NCI-H1092 (cell line): ENCODE results near the gene GATAD2B.
"Not testable (repeated sequence)": the region's sequence is repeated elsewhere in the genome, so short reads cannot be mapped to it uniquely, and the experiment has no call there.

ENCODE experiments used
- DNase-seq: peaks from one replicate; lab custom pipeline; 2025; lab: John Stamatoyannopoulos, UW

Gene GATAD2B

DNA sequence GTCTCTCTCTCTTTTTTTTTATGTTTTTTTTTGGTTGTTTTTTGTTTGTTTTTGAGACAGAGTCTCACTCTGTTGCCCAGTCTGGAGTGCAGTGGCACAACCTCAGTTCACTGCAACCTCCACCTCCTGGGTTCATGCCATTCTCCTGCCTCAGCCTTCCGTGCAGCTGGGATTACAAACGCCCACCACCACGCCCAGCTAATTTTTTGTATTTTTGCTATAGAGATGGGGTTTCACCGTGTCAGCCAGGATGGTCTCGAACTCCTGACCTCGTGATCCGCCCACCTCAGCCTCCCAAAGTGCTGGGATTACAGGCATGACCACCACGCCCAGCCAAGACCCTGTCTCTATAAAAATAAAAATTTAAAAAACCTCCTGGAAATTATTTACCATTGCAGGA, 88.8 kb downstream of the GATAD2B start:
- DNase-seq: not testable (repeated sequence)

DNA sequence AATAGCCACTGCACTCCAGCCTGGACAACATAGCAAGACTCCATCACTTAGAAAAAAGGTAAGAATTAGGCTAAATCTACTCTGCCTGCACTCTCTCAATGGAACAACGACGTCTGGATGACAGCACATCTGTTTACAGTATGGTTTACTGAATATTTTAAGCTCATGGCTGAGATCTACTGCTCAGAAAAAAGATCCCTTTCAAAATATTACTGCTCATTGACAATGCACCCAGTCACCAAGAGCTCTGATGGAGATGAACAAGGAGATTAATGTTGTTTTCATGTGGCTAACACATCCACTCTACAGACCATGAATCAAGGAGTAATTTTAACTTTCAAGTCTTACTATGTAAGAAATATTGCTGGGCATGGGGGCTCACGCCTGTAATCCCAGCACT, 89.6 kb downstream of the GATAD2B start:
- no peak for DNase-seq

DNA sequence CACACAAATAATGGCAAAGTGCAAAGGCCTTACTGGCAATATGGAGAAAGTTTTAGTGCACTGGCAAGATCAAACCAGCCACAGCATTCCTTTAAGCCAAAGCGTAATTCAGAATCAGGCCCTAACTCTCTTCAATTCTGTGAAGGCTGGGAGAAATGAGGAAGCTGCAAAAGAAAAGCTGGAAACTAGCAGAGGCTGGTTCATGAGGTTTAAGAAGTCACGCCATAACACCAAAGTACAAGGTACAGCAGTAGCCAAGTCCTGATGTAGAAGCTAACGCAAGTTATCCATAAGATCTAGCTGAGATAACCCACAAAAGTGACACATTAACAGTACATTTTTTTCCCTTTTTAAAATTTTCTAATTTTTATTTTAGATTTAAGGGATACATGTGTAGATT, 90.5 kb downstream of the GATAD2B start:
- DNase-seq: no peak

GRCh38 chr1:153831026-153831425, 91.7 kb downstream of the GATAD2B start:
- no peak for DNase-seq

DNA sequence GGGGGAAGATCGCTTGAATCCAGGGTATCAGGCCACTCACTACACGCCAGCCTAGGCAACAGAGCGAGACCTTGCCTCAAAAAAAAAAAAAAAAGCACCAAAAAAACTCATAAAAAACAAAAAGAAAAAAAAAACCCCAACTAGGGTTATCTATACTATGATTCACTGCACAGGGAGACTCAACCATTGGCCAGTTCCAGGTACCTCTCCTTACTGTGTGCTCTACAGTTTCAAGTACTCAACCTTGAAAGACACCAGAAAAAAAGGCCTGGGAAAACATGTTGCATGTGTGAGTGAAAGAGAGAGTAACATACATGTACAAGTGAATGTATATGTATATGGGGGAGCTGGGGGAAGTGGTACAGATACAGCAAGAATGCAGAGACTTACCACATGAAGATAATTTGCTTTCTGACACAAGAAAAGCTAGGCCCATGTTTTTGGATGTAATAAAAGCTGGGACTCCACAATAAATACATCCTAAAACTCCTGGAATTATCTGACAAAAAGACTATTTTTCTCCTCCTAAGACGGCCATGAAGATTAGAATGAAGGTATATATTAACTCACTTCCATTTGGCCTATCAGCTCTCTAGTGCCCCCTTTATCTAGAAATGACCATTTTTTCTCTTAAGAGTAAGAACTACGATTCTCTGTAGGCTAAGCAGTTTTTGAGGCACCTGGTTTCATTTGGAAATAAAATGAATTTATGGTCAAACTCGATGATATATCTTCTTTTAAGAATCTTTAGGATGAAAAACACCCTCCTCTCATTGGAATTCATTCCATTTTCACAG, 95.4 kb downstream of the GATAD2B start:
- DNase-seq: no peak

- no peak for DNase-seq
Measured at GRCh38 chr1:153818876-153819275, 103.9 kb downstream of the GATAD2B start.

DNA sequence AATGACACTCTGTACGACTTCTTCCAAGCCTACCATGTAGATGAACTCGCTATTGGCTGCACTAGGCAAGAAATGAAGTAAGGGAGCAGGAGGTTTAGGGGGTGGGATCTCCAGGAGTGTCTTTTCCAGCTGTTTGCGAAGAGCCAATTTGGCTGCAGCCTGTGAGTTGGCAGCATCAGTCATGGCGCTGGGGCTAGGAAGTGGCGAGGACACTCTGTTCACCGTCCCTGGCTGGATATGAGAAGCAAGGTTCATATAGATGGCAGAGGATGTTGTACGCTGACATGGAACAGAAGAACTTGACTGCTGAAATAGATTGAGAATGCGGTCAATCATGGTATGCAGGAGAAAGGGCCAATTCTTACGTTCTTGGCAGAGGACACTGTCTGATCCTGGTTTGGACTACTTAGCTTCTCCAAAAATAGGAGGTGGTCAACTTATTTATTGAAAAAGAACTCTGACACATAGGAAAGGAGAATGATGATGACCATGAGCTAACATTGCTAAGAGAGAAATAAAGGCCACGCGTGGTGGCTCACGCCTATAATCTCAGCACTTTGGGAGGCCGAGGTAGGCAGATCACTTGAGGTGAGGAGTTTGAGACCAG, 106.4 kb downstream of the GATAD2B start:
- no peak for DNase-seq

DNA sequence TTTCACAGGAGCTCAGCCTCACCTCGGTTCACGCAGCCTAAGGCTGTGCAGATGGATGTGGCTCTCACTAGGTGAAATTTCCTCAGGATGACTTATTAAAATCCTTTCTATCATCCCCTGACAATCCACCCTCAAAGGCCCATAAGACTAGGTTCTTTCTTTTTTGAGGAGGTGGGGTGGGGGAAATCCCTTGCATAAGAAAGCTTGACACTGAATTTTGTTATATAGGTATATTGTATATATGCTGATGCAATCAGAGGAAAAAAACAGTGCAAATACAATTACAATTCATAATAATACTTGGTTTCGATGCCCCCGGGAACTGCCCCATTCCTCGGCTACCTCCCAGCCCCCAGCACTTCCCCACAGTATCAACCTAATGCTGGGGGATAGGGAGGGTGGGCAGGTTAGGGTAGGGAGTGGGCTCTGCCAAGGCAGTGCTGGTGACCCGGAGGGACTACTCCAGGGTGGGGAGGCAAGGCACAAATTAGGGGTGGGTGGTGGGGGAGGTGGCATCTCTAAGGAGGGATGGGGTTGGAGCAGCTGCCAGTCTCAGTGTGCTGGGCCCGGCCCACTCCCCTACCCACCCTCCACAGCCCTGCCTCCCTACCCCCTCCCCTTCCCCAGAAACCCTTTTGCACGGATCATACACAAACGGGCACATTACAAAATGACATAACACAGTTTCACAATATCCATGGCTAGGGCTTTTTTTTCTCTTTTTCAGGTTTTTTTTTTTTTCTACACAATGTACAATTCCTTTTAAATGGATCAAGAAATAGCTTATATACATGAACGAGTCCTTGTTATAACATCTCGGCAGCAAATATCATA, 116.7 kb downstream of the GATAD2B start:
- no peak for DNase-seq

DNA sequence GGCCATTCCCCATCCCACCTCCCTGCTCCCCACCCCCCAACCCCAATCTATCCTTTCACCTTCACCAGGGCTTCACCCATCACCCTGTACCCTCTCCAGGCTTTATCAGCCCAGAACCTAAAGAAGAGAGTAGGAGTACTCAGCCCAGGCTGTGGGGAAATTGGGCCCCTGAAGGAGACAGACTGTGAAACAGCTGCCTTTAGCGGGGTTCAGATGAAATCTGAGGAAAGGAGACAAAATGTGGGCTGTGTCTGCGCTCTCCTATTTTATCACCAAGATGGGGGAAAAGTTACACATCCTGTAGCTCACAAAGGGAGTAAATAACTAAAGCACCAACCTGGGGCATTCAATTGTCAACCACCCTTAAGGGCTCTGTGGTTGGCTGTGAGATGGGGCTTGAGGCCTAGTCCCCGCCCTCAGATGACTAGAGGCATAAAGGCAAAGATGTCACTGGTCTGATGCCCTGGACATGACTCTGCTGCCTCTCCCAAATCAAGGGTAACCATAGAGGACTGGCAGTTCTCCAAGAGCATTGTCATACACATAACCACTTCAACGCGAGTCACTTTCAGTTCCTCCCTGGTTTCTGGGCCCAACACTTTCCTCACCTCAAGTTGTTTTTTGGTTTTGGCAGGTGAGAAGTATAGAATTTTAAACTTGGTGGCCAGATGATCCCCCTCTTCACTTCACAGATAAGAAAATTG, 117.6 kb downstream of the GATAD2B start:
- DNase-seq: no peak

DNA sequence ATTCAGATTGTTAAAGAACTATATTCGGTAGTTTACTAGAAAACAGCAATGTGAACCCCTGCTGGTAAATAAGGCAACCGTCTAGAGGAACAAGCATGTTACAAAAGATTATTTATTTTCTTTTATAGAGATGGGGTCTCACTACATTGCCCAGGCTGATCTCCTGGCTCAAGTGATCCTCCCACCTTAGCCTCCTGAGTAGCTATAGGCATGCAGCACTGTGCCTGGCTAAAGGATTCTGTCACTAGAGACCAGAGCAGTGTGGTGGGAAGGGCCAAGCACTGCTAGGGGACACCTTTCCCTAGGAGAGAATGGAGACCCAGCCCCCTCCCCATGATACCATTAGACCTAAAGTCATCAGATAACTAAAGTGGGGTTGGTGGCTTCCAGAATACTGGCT, 118.7 kb downstream of the GATAD2B start:
- DNase-seq: no peak

DNA sequence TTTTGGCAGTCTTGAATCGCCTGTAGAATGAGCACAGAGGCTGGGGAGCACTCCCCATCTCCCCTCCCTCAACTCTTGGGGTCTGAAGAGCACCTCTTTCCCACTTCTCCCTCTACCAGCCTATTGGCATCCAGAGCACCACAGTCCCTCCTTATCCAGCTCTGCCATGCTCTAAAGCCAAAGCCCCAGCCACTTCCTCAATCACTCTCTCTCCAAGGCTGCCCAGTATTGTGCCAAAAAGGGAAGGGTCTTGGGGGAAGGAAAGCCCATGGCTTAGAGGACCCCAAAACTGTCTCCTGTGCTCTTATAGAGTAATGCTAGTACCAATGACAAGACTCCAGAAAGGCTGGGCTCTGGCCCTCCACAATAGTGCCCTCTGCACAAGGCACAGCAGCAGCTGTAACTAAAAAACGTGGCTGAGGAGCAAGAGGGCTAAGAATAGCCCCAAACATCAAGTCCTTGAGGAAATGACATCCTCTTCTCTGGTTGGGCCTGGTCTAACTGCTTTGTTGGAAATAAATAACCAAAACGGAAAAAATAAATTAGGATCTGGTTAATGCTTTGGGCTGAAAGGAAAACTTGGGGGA, 119.2 kb downstream of the GATAD2B start:
- no peak for DNase-seq

GRCh38 chr1:153801786-153802697, 120.7 kb downstream of the GATAD2B start:
- no peak for DNase-seq

DNA sequence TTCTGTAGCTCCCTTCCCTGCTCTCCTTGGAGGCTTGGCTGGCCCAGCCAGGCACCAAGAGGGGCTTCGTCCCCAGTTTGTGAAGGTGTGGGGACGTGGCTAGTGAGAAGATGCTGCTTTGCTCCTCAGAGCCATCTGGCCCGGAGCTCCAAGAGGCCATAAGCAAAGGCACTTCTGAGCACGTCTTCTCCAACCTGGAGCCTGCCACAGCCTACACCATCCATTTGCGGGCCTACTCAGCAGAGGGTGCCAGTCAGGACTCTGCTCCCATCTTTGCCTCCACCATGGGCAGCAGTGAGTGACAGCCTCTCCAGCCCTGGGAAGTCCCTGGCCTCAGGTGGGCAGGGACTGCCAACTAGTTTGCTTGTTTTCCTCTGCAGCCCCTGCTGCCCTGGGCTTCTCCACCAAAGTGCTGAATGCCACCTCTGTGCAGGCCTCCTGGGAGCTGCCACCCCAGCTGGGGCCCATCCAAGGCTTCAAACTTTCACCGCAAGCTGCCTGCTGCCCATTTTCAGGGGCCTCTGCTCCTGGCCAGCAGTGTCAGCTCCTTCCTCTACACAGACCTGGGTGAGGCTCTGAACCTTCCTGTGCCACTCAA, 121.6 kb downstream of the GATAD2B start:
- DNase-seq: no peak

- DNase-seq: no peak
Measured at GRCh38 chr1:153800516-153800915, 122.3 kb downstream of the GATAD2B start.

DNA sequence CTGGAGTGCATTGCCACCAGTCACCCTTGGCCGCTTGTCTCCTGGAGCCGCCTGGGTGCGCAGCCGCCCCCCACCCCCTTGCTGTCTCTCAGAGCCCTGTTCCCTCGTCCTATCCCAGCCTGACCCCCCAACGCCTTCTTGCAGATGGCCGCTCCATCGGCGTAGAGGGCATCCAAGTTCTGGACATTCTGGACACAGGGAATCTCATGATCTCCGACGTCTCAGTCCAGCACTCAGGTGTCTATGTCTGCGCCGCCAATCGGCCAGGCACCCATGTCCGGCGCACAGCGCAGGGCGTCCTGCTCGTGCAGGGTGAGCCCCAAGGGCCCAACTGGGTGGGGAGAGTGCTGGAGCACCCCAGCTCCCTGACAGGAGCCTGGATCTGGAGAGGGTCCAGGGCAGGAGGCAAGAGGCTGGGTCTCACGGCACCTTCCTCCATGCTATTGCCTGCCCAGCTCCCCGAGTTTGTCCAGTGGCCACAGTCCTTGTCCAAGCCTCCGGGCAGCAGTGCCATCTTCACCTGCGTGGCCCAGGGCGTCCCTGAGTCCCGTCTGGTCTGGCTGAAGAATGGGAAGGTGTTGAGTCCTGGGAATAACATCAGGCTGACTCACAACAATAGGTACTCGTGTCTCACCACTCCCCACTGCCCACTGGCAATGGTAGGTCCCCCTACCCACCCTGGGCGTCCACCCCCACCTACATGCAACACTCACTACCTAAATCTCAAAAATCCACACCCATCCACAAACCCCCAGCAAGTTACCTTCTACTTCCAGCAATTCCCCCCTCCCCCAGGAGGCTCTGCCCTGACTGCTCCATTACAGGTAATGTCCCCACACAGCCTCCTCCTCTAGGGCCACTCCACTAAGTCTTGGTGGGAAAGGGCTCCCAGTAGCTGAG, 123.0 kb downstream of the GATAD2B start:
- no peak for DNase-seq

GRCh38 chr1:153799016-153799415, 123.8 kb downstream of the GATAD2B start:
- DNase-seq: no peak

GRCh38 chr1:153798468-153798780, 124.3 kb downstream of the GATAD2B start:
- no peak for DNase-seq

DNA sequence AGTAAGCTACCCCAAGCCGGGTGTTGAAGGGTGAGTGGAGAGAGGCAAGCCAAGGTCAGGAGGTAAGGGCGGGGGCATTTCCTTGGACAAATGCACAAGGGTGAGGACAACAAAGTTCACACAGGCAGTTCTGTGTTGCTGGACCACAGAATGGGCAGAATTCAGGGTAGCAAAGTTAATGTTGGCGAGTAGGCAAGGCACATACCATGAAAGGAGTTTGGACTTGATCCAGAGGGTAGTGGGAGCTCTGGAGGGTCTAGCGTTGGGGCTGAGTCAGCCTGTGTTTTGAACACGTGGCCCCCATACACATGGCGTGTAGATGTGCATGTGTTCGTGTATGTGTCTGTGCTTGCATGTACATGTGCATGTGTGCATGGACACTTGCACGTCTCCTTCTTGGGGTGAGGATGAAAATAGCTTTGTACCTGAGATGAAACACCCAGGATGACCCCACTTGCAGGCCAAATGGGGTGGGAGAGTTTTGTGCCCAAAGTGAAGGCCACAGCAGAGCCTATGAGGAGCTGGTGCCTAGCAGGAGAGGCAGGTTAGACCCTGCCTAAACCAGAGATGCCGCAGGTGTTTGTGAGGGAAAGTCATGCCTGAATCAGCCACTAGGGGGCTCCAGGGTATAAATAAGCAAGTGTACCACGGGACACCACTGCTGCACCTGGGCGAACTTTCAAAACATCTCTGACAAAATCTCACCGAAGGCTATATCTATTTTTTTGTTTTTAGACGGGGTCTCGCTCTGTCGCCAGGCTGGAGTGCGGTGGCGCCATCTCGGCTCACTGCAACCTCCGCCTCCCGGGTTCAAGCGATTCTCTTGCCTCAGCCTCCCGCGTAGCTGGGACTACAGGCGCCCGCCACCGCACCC, 125.7 kb downstream of the GATAD2B start:
- peak; percentile 67 for DNase-seq
